Lower leg skin (tissue), 4 donors: ENCODE data around the gene ASAP2. TPM values are rescaled to one million over a fixed set of nuclear protein-coding genes. Genes with fewer than 3 reads are reported as not detected.
"Not testable (repeated sequence)": the region's sequence is repeated elsewhere in the genome, so short reads cannot be mapped to it uniquely, and the experiment has no call there.

Experiments used
- DNase-seq, 2 donors: peaks; one replicate each; pipeline ENCODE4 v3.0.0-alpha.2; 2019; ENCODE audit warnings: low spot score in 2 of 2
- H3K4me3 ChIP-seq: fragments of 200-600 bp; sonication (generic); 2 replicates; pipeline ENCODE4 v1.5.1; 2017; ENCODE audit warnings: mild to moderate bottlenecking, low read depth; ENCODE audit not compliant: poor library complexity, severe bottlenecking
- POLR2A ChIP-seq, 2 donors: fragments of 450-650 bp; IDR thresholded peaks; one replicate each; pipeline ENCODE4 v1.6.1; 2016 to 2017; ENCODE audit warnings: antibody characterized with exemption in 2 of 2, mild to moderate bottlenecking in 1 of 2, moderate library complexity in 1 of 2
- WGBS, 2 donors: methylation state at CpG; one replicate each; pipeline ENCODE4 v1.1.5; 2018; 5-methylcytosine and 5-hydroxymethylcytosine counted together
- intact Hi-C: fragments of 100-400 bp; cut with DNase I; formaldehyde crosslinking; loops from one replicate; pipeline ENCODE4 v1.15.0; 2023; ENCODE audit warnings: low total_unique reads
- total RNA-seq, 4 donors: library from RNA; depleted of rRNA; stranded (reverse); fragments of >200 nt; gene quantifications; one replicate each; pipeline ENCODE4 v1.1.0, GENCODE V29; 2016
- TF ChIP-seq, protein P1 (sequence below), 3 donors: fragments of 450-650 bp; IDR thresholded peaks; one replicate each; pipeline ENCODE4 v1.5.1; 2016; ENCODE audit warnings: antibody characterized with exemption in 3 of 3, mild to moderate bottlenecking in 3 of 3, moderate library complexity in 2 of 3

ASAP2 gene
- total RNA-seq, 4 donors from 2014 or later: 30.4 to 40.7 (median 33.1) TPM

DNA sequence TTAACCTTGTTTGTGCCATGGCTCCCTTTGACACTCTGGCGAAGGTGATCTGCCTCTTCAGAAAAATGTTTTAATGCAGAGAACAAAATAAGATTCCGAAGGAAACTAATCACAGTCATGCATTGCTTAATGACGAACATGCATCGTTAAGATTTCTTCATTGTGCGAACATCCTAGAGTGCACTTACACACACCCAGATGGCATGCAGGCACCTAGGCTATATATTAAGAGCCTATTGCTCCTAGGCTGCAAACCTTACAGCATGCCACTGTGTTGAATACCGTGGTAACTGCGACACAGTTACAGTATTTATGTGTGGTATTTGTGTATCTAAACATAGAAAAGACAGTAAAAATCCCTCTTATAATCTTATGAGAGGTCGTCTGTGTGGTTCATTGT is 8.3 kb downstream of the ASAP2 start:
- TF ChIP-seq, protein P1, sequence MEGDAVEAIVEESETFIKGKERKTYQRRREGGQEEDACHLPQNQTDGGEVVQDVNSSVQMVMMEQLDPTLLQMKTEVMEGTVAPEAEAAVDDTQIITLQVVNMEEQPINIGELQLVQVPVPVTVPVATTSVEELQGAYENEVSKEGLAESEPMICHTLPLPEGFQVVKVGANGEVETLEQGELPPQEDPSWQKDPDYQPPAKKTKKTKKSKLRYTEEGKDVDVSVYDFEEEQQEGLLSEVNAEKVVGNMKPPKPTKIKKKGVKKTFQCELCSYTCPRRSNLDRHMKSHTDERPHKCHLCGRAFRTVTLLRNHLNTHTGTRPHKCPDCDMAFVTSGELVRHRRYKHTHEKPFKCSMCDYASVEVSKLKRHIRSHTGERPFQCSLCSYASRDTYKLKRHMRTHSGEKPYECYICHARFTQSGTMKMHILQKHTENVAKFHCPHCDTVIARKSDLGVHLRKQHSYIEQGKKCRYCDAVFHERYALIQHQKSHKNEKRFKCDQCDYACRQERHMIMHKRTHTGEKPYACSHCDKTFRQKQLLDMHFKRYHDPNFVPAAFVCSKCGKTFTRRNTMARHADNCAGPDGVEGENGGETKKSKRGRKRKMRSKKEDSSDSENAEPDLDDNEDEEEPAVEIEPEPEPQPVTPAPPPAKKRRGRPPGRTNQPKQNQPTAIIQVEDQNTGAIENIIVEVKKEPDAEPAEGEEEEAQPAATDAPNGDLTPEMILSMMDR (IDR thresholded peaks at IDR 0.05): no peak
- TF ChIP-seq POLR2A (IDR thresholded peaks at IDR 0.05): no peak
- intact Hi-C loops: no loop called here
- WGBS, 2 donors: 82 to 87% methylated on average over 8 of the region's 8 CpGs
- H3K4me3 ChIP-seq: no peak overlapping the region
- no peak for DNase-seq

DNA sequence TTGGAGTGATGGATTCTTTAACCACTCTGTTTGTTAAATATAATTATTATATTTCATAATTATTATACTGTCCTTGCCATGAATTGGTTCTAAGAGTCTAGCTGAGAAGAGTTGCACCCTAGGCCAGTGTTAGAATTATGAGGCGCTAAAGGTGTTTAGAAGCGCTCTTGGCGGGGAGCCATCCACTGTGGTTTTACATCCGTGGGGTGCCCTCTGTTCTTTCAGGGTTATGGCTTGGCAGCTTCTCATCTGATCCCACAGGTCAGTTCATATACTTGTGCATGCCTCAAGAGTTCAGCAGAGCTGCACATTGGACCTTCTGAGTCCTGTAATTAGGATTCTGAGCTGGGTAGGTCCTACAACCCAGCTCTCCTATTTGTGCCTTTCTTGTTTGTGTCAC is 9.1 kb downstream of the ASAP2 start:
- H3K4me3 ChIP-seq: no peak overlapping the region
- intact Hi-C loops: no loop called here
- peak in 1 of 2 donors; percentile 78 for DNase-seq
- TF ChIP-seq POLR2A (IDR thresholded peaks at IDR 0.05): no peak
- TF ChIP-seq, protein P1 (IDR thresholded peaks at IDR 0.05): no peak
- WGBS, 2 donors: 79 to 80% methylated on average over 4 of the region's 4 CpGs

DNA sequence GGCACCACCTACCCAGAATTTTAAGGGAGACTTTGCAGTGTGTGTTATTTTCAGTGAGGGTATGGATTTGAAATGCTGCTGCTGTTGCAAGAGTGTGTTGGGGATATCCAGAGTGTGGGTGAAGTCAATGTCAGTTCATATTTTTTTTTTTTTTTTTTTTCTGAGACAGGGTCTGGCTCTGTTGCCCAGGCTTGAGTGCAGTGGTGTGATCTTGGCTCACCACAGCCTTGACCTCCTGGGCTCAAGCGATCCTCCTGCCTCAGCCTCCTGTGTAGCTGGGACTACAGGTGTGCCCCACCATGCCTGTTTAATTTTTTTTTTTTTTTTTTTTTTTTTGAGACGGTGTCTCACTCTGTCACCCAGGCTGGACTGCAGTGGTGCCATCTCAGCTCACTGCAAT is 9.5 kb downstream of the ASAP2 start:
- H3K4me3 ChIP-seq, intact Hi-C loops: not testable (repeated sequence)
- WGBS, 2 donors: 94 to 95% methylated on average over 2 of the region's 2 CpGs
- peak in 1 of 2 donors; percentile 20 for DNase-seq

DNA sequence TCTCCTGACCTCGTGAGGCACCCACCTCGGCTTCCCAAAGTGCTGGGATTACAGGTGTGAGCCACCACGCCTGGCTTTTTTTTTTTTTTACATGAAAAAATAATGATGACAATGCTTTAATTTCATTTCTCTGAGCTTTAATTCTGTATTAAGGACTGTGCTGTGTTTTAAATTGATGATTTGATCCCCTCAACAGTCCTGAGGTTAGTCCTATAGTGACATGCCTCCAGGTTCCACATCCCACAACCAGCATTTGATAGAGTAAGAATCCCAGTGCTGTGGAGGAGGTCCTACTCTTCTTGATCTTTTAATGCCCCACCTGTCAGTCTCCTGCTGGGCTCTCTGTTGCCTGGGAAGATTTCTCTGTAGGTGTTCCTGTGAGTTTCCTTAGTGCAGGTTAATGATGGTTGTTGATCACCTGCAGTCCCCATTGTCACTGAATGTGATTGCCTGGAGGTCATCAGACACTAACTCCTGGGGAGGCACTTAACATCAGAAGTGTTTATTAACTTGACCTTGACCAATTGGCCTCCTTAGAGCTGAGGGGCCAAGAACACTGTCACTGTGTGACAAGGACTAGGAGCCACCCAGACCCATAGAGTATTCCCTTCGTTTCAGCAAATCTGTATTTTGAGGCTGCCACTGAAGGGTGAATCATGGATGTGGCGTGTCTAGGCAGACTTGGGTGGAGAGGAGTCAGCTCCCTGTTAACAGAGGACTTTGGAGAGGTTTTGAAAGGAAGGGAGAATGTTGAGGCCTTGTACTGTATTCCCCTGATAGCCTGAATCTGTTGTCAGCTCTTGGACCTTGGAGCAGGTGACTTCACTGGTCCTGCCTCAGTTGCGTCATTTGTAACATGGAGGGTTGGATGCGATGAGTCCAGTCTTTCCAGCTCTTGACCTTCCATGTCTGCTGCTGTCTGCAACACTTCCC is 11.5 kb downstream of the ASAP2 start:
- no peak overlapping the region for H3K4me3 ChIP-seq
- peak in 1 of 2 donors; percentile 10 for DNase-seq
- 69 to 80% methylated on average over 7 of the region's 7 CpGs for WGBS, 2 donors
- intact Hi-C loops: no loop called here
- TF ChIP-seq POLR2A (IDR thresholded peaks at IDR 0.05): no peak

DNA sequence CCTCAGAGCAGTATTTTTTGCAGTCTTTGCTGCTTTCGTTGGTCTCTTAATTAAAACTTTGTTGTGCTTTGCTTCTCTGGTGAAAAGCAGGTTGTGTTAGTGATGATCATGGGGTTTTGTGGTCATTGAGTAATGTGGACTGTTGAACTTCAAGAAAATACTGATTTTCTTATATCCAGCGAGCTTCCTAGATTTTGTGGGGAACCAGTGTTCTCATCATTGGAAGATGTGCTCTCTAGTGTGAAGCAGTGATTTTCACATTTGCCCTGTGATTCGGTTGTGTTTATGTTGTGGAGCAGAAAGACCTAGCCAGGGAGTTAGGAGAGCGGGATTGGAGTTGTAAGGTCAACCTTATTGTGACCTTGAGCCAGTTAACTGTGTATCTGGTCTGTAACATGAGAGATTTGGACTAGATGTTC is 12.4 kb downstream of the ASAP2 start:
- intact Hi-C loops: no loop called here
- 65 to 88% methylated on average over 4 of the region's 4 CpGs for WGBS, 2 donors
- no peak for DNase-seq
- no peak overlapping the region for H3K4me3 ChIP-seq
- TF ChIP-seq POLR2A (IDR thresholded peaks at IDR 0.05): no peak
- TF ChIP-seq, protein P1 (IDR thresholded peaks at IDR 0.05): no peak

DNA sequence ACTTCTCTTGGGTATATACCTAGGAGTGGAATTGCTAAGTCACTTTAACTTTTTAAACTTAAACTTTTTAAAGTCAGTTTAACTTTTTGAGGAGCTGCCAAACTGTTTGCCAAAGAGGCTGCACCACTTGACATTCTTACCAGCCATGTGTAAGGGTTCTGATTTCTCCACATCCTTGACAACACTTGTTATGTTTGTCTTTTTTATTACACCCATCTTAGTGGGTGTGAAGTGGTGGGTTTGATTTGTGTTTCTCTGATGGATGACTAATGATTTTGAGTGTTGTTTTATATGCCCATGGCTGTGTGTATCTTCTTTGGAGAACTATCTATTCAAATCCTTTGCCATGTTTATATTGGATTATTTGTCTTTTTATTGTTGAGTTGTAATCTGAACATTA is 13.6 kb downstream of the ASAP2 start:
- DNase-seq: no peak
- TF ChIP-seq, protein P1 (IDR thresholded peaks at IDR 0.05): no peak
- TF ChIP-seq POLR2A (IDR thresholded peaks at IDR 0.05): no peak
- intact Hi-C loops: no loop called here
- no peak overlapping the region for H3K4me3 ChIP-seq

DNA sequence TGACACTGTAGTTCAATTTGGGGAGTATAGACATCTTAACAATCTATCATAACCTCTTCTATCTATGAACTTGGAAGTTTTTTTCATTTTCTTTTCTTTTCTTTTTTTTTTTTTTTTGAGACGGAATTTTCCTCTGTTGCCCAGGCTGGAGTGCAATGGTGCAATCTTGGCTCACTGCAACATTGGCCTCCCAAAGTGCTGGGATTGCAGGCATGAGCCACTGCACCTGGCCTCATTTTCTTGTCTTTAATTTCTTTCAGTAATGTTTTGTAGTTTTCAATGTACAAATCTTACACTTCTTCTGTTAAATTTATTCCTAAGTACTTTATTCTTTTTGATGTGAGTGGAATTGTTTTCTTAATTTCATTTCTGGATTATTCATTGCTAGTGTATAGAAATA is 14.6 kb downstream of the ASAP2 start:
- DNase-seq: no peak
- WGBS, 2 donors: 32 to 43% methylated on average over 1 of the region's 1 CpG
- TF ChIP-seq, protein P1 (IDR thresholded peaks at IDR 0.05): no peak
- TF ChIP-seq POLR2A (IDR thresholded peaks at IDR 0.05): no peak
- intact Hi-C loops: no loop called here
- H3K4me3 ChIP-seq: no peak overlapping the region
